A673 (cell line): ENCODE results near the gene ZBTB20. TPM values are rescaled to one million over a fixed set of nuclear protein-coding genes. Genes with fewer than 3 reads are reported as not detected.

Experiments used
- BruUV-seq: library from RNA; stranded (reverse); fragments of 400-500 nt; replicated peaks from 2 replicates; lab custom pipeline; 2021; lab: Mats Ljungman, UMichigan
- CTCF ChIA-PET: fragments of 300-600 bp; sonication (Branson Sonifier 250); formaldehyde crosslinking; loops from one replicate; lab custom pipeline; 2022; ENCODE audit warnings: antibody characterized with exemption; lab: Charles Lee
- POLR2A ChIA-PET: fragments of 300-600 bp; sonication (Branson Sonifier 250); formaldehyde crosslinking; loops from one replicate; lab custom pipeline; 2022; ENCODE audit warnings: antibody characterized with exemption; ENCODE audit not compliant: low non-redundant PET; lab: Charles Lee
- DNase-seq: peaks from one replicate; pipeline ENCODE4 v3.0.0-alpha.2; 2015; ENCODE audit warnings: low spot score
- H3K27ac ChIP-seq: fragments of 200-600 bp; sonication (generic); 2 replicates; pipeline ENCODE4 v1.5.1; 2016; ENCODE audit warnings: mixed run types, low read depth, mild to moderate bottlenecking, mixed read lengths, antibody characterized with exemption, low read length; ENCODE audit not compliant: poor library complexity, severe bottlenecking
- H3K27me3 ChIP-seq: fragments of 200-600 bp; sonication (generic); replicated peaks from 2 replicates; pipeline ENCODE4 v1.6.1; 2017; ENCODE audit warnings: mixed run types, low read depth, mild to moderate bottlenecking, mixed read lengths, antibody characterized with exemption, low read length; ENCODE audit not compliant: insufficient read depth, poor library complexity
- H3K36me3 ChIP-seq: fragments of 200-600 bp; sonication (generic); 2 replicates; pipeline ENCODE4 v1.6.1; 2016; ENCODE audit warnings: mixed run types, mild to moderate bottlenecking, mixed read lengths, antibody characterized with exemption, low read length; ENCODE audit not compliant: insufficient read depth, poor library complexity, severe bottlenecking
- H3K4me1 ChIP-seq: fragments of 200-600 bp; sonication (generic); 2 replicates; pipeline ENCODE4 v1.6.1; 2017; ENCODE audit warnings: mixed run types, mild to moderate bottlenecking, mixed read lengths, antibody characterized with exemption, low read length; ENCODE audit not compliant: insufficient read depth, poor library complexity, severe bottlenecking
- H3K4me3 ChIP-seq: fragments of 200-600 bp; sonication (generic); 2 replicates; pipeline ENCODE4 v1.5.1; 2016; ENCODE audit warnings: low read depth, mixed run types, mild to moderate bottlenecking, mixed read lengths, low read length; ENCODE audit not compliant: poor library complexity, severe bottlenecking
- H3K9me3 ChIP-seq: fragments of 200-600 bp; sonication (generic); 2 replicates; pipeline ENCODE4 v1.6.1; 2016; ENCODE audit warnings: mixed run types, low read depth, mild to moderate bottlenecking, mixed read lengths, antibody characterized with exemption, low read length; ENCODE audit not compliant: poor library complexity, severe bottlenecking
- EZH2 ChIP-seq: fragments of 200-600 bp; sonication (generic); IDR thresholded peaks from 2 replicates; pipeline ENCODE4 v1.6.1; 2017; ENCODE audit warnings: borderline replicate concordance, low read depth, mild to moderate bottlenecking, mixed read lengths, antibody characterized with exemption, low read length; ENCODE audit not compliant: poor library complexity, severe bottlenecking
- intact Hi-C: fragments of 100-400 bp; cut with micrococcal nuclease; formaldehyde crosslinking; loops from one replicate; pipeline ENCODE4 v1.10.0; 2022; ENCODE audit not compliant: unreplicated experiment
- total RNA-seq: library from RNA; stranded (reverse); gene quantifications from 2 replicates; pipeline ENCODE4 v1.2.3, GENCODE V29; 2021
- TF ChIP-seq, protein P1 (sequence below): fragments of 300-800, 200-600 bp; sonication (generic); conservative IDR thresholded peaks from 2 replicates; pipeline ENCODE4 v1.5.1; 2017; ENCODE audit warnings: low read depth, mild to moderate bottlenecking, antibody characterized with exemption, low read length, moderate library complexity, mixed read lengths

The ZBTB20 gene
- total RNA-seq, 1 experiment from 2014 or later, result 13.5 TPM

DNA sequence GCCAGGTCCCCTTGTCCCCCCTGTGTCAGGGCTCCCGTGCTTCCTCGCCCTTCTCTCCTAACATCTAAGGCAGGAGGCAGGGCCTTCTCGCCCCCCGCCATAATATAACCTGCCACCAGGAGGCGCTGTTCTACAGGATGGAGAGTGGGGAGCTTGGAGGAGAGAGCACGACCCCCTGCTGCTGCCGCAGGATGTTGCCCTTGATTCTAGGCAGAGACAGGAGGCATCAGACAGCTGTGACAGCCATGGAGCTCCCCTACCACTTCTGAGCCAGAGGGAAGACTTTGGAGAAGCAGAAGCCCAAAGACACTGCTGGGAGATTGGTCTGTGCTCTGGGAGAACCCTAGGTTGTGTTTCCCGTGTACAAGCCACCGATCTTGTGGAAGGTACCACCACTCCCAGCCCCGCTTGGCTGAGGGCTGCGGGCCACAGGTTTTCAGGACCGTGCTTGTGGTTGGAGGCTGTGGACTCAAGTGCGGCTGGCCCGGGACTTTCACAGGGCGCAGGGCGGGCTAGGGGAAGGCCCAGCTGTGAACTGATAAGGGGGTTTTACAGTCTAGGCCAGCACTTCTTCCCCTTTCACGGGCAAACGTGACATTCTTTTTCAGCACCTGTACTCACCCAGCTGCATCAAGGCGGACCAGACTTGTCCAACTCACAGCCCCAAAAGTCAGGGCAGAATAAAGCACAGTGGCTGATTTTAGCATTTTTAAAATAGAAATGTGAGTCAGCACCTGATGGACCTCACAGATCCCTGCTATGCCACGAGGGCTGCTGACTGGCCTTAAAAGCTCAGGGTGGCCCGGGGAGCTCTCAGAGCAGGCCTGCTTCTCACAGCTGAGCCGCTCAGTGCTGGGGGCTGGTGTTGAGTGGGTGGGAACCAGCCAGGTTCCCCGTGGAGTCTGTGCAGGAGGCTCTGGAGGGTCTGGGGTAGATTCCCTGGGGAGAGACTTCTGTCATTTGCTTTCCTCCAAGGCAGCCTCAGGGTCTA is 855.9 kb downstream of the ZBTB20 start:
- DNase-seq, result peak; percentile 94
- CTCF ChIA-PET, result interaction anchor here (0.6 to 1.4 kb wide), 9 partner anchors 8 to 791 kb away, joined by 3 to 14 read pairs (median 4); no protein-coding TSS in a partner anchor
- POLR2A ChIA-PET, result no interaction called here
- TF ChIP-seq, protein P1, sequence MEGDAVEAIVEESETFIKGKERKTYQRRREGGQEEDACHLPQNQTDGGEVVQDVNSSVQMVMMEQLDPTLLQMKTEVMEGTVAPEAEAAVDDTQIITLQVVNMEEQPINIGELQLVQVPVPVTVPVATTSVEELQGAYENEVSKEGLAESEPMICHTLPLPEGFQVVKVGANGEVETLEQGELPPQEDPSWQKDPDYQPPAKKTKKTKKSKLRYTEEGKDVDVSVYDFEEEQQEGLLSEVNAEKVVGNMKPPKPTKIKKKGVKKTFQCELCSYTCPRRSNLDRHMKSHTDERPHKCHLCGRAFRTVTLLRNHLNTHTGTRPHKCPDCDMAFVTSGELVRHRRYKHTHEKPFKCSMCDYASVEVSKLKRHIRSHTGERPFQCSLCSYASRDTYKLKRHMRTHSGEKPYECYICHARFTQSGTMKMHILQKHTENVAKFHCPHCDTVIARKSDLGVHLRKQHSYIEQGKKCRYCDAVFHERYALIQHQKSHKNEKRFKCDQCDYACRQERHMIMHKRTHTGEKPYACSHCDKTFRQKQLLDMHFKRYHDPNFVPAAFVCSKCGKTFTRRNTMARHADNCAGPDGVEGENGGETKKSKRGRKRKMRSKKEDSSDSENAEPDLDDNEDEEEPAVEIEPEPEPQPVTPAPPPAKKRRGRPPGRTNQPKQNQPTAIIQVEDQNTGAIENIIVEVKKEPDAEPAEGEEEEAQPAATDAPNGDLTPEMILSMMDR, result peak; percentile 95
- TF ChIP-seq EZH2, result no peak
- Histone ChIP-seq H3K36me3 (no peaks in the 10 kb centered on the region), H3K27ac (no peak overlapping the region), H3K9me3 (no peaks in the 10 kb centered on the region), H3K4me3 (no peak overlapping the region), H3K4me1 (no peaks in the 10 kb centered on the region), H3K27me3 (no peaks in the 10 kb centered on the region)
- BruUV-seq, result no TSS peak
- intact Hi-C loops, result loop anchor here (5.0 kb wide), 2 partner anchors 139 to 1526 kb away; no protein-coding TSS in a partner anchor

DNA sequence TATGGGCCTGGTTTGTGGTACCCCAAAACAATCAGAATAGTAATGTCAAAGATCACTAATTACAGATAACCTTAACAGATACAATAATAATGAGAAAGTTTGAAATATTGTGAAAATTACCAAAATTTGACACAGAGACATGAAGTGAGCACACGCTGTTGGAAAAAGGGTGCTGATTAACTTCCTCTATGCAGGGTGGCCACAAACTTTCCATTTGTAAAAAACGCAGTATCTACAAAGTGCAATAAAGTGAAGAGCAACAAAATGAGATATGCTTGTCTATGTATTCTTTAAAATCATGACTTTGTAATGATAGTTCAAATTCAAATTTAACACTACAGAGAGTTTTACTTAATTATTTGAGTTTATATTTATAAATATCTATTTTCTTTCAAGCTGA is 860.8 kb downstream of the ZBTB20 start:
- H3K4me1 ChIP-seq, result no peaks in the 10 kb centered on the region
- no peaks in the 10 kb centered on the region for H3K36me3 ChIP-seq
- no peak for DNase-seq
- intact Hi-C loops, result no loop called here
- H3K9me3 ChIP-seq, result no peaks in the 10 kb centered on the region
- no peak overlapping the region for H3K4me3 ChIP-seq
- TF ChIP-seq EZH2, result no peak
- TF ChIP-seq, protein P1, result no peak
- ChIA-PET POLR2A (no interaction called here), CTCF (no interaction called here)
- BruUV-seq, result no TSS peak
- no peaks in the 10 kb centered on the region for H3K27me3 ChIP-seq
- no peak overlapping the region for H3K27ac ChIP-seq

DNA sequence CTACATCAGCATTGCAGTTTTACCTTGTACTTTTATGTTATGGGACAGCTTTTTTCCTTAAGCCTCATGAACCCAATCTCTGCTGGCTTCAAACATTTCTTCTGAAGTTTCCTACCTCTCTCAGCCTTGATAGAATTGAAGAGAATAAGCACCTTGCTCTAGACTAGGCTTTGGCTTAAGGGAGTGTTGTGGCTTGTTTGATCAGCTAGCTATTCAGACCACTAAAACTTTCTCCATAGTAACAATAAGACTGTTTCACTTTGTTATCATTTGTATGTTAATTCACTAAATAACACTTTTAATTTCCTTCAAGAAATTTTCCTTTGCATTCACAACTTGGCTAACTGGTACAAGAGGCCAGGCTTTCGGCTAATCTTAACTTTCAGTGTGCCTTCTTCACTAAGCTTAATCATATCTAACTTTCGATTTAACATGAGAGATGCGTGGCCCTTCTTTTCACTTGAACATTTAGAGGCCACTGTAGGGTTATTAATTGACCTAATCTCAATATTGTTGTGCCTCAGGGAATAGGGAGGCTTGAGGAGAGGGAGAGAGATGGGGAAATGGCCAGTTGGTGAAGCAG is 861.3 kb downstream of the ZBTB20 start:
- no peaks in the 10 kb centered on the region for H3K9me3 ChIP-seq
- DNase-seq, result no peak
- intact Hi-C loops, result no loop called here
- TF ChIP-seq, protein P1, result no peak
- no peak for TF ChIP-seq EZH2
- ChIA-PET POLR2A (no interaction called here), CTCF (no interaction called here)
- no peaks in the 10 kb centered on the region for H3K36me3 ChIP-seq
- no peaks in the 10 kb centered on the region for H3K4me1 ChIP-seq
- no peak overlapping the region for H3K4me3 ChIP-seq
- no peak overlapping the region for H3K27ac ChIP-seq
- no TSS peak for BruUV-seq
- no peaks in the 10 kb centered on the region for H3K27me3 ChIP-seq
